HepG2 (cell line): ENCODE data around the gene MSI2. TPM values are rescaled to one million over a fixed set of nuclear protein-coding genes. Genes with fewer than 3 reads are reported as not detected.

Experiments
- ARHGAP35 ChIP-seq: sonication (generic); formaldehyde crosslinking; IDR thresholded peaks from 2 replicates; pipeline ENCODE4 v1.9.0; 2022; ENCODE audit warnings: mild to moderate bottlenecking, inconsistent platforms, moderate library complexity, missing genetic modification reagents, borderline replicate concordance
- ETV5 ChIP-seq: IDR thresholded peaks from 2 replicates; pipeline ENCODE4 v1.6.1; 2018; ENCODE audit warnings: missing biosample characterization, missing genetic modification reagents, inconsistent platforms, borderline replicate concordance
- PCBP2 ChIP-seq: fragments of 200-400 bp; formaldehyde crosslinking; optimal IDR thresholded peaks from 2 replicates; pipeline ENCODE3; 2018; ENCODE audit warnings: low read length, low read depth; ENCODE audit not compliant: poor library complexity, severe bottlenecking
- PITX1 ChIP-seq: sonication (generic); formaldehyde crosslinking; IDR thresholded peaks from 2 replicates; pipeline ENCODE4 v1.5.1; 2020; ENCODE audit warnings: mild to moderate bottlenecking, missing genetic modification reagents
- SMAD9 ChIP-seq: sonication (generic); formaldehyde crosslinking; IDR thresholded peaks from 2 replicates; pipeline ENCODE4 v1.5.1; 2020; ENCODE audit warnings: mild to moderate bottlenecking, missing genetic modification reagents
- SMC3 ChIP-seq: IDR thresholded peaks from 2 replicates; pipeline ENCODE4 v1.6.1; 2011; ENCODE audit warnings: low read length, improper control_type of control experiment
- TCF7 ChIP-seq: sonication (generic); IDR thresholded peaks from 2 replicates; pipeline ENCODE4 v1.6.1; 2016; ENCODE audit warnings: antibody characterized with exemption, low read depth
- ZNF124 ChIP-seq: sonication (generic); formaldehyde crosslinking; IDR thresholded peaks from 2 replicates; pipeline ENCODE4 v1.4.0; 2020; ENCODE audit warnings: missing genetic modification reagents
- ZNF614 ChIP-seq: IDR thresholded peaks from 2 replicates; pipeline ENCODE4 v1.6.1; 2018; ENCODE audit warnings: missing biosample characterization, missing genetic modification reagents, inconsistent platforms, borderline replicate concordance
- ZNF790 ChIP-seq: sonication (generic); formaldehyde crosslinking; IDR thresholded peaks from 2 replicates; pipeline ENCODE4 v1.8.0; 2022; ENCODE audit warnings: missing genetic modification reagents, mild to moderate bottlenecking, borderline replicate concordance
- ZZZ3 ChIP-seq: sonication (generic); formaldehyde crosslinking; IDR thresholded peaks from 2 replicates; pipeline ENCODE4 v1.4.0; 2020; ENCODE audit warnings: missing genetic modification reagents, mild to moderate bottlenecking, borderline replicate concordance
- polyA plus RNA-seq, 8 experiments: library from polyadenylated mRNA; depleted of rRNA in 3 of 8; stranded (reverse) in 7 of 8; unstranded in 1 of 8; fragments of >200 nt; fragmentation: Illumina TruSeq in 4 of 8; extraction: Trizol in 4 of 8; gene quantifications; 2 replicates each; pipeline versions ENCODE4 v1.2.1 to v1.2.3, GENCODE V29; 2011 to 2016; ENCODE audit warnings: low read depth in 4 of 8, missing spikeins in 1 of 8, mixed read lengths in 1 of 8; ENCODE audit not compliant: insufficient read depth in 1 of 8
- total RNA-seq, 5 experiments: library from RNA; depleted of rRNA; stranded (reverse); fragments of >200 nt; fragmentation: Illumina TruSeq; extraction: Trizol; gene quantifications; 2 replicates each; pipeline ENCODE4 v1.2.3, GENCODE V29; 2016; ENCODE audit warnings: low read depth in 1 of 5
- TF ChIP-seq, protein P1 (sequence below): IDR thresholded peaks from 2 replicates; pipeline ENCODE4 v1.6.1; 2012; ENCODE audit warnings: low read length, improper control_type of control experiment
- TF ChIP-seq, protein P2 (sequence below): sonication (generic); formaldehyde crosslinking; IDR thresholded peaks from 2 replicates; pipeline ENCODE4 v1.8.0; 2022; ENCODE audit warnings: low read depth, missing genetic modification reagents
- TF ChIP-seq, protein P3 (sequence below): sonication (generic); formaldehyde crosslinking; IDR thresholded peaks from 2 replicates; pipeline ENCODE4 v1.4.0; 2020; ENCODE audit warnings: mild to moderate bottlenecking, missing genetic modification reagents
- TF ChIP-seq, protein P4 (sequence below): sonication (generic); formaldehyde crosslinking; IDR thresholded peaks from 2 replicates; pipeline ENCODE4 v1.4.0; 2020; ENCODE audit warnings: missing genetic modification reagents
- TF ChIP-seq, protein P5 (sequence below): sonication (generic); formaldehyde crosslinking; IDR thresholded peaks from 2 replicates; pipeline ENCODE4 v1.8.0; 2022; ENCODE audit warnings: mild to moderate bottlenecking, missing genetic modification reagents, moderate library complexity
- TF ChIP-seq, protein P6 (sequence below): sonication (generic); formaldehyde crosslinking; IDR thresholded peaks from 2 replicates; pipeline ENCODE4 v1.4.0; 2020; ENCODE audit warnings: missing genetic modification reagents

The MSI2 gene
- total and polyA plus RNA-seq, 2 of the 13 experiments (the other 11 are each of a cell fraction or from before 2014, with no cell fraction given) = 77.5 to 78.4 TPM

DNA sequence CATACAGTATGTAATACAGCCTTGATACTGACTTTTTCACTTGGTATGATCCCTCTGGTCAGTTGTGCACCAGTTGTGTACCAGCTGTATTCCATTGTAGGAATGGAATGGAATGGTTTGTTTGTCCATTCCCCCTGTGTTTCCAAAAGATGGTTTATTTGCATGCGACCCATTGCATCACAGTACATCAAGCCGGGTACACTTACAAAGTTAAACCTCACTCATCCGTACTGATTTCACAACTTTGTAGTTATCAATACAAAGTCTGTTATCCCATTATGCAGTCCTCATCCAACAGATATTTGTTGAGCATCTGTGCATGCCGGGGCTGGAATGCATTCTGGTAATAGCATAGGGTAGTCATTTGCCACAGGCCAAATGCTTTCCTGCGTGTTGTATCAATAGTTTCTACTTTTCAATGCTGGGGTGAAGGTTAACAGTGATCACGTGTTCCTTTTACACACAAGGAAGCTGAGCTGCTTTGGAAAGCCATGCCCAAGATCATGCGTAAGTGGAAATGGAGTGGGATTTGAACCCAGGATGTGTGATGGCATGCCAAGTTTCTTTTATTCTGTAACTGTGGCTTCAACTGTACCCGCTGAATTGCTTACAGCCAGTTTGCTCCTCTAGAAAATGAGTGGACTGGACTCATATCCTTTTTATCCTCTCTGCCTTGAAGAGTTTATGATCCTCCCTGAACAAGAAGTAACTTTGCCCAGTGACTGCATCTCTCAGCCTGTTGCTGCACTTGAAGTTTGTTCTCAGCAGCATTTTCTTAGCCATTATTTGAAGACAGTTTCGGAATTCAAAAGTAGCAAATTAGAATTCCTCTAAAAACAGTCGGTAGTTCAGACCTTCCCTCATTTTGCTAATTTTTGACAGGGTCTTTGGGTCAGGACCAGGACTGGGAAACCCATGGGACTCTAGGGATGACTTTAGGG is 260.2 kb downstream of the MSI2 start (continued):
- TF ChIP-seq, protein P1, sequence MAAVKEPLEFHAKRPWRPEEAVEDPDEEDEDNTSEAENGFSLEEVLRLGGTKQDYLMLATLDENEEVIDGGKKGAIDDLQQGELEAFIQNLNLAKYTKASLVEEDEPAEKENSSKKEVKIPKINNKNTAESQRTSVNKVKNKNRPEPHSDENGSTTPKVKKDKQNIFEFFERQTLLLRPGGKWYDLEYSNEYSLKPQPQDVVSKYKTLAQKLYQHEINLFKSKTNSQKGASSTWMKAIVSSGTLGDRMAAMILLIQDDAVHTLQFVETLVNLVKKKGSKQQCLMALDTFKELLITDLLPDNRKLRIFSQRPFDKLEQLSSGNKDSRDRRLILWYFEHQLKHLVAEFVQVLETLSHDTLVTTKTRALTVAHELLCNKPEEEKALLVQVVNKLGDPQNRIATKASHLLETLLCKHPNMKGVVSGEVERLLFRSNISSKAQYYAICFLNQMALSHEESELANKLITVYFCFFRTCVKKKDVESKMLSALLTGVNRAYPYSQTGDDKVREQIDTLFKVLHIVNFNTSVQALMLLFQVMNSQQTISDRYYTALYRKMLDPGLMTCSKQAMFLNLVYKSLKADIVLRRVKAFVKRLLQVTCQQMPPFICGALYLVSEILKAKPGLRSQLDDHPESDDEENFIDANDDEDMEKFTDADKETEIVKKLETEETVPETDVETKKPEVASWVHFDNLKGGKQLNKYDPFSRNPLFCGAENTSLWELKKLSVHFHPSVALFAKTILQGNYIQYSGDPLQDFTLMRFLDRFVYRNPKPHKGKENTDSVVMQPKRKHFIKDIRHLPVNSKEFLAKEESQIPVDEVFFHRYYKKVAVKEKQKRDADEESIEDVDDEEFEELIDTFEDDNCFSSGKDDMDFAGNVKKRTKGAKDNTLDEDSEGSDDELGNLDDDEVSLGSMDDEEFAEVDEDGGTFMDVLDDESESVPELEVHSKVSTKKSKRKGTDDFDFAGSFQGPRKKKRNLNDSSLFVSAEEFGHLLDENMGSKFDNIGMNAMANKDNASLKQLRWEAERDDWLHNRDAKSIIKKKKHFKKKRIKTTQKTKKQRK = no peak
- no peak for TF ChIP-seq SMAD9
- peak; percentile 72; the same call in 1 of the 2 replicates for TF ChIP-seq PITX1 (CRISPR knock-in tag)
- TF ChIP-seq, protein P2, sequence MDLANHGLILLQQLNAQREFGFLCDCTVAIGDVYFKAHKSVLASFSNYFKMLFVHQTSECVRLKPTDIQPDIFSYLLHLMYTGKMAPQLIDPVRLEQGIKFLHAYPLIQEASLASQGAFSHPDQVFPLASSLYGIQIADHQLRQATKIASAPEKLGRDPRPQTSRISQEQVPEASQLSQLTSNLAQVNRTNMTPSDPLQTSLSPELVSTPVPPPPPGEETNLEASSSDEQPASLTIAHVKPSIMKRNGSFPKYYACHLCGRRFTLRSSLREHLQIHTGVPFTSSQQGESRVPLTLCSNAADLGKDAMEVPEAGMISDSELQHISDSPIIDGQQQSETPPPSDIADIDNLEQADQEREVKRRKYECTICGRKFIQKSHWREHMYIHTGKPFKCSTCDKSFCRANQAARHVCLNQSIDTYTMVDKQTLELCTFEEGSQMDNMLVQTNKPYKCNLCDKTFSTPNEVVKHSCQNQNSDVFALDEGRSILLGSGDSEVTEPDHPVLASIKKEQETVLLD (CRISPR knock-in tag) = no peak
- TF ChIP-seq TCF7 = peak; percentile 80
- TF ChIP-seq ZNF790 (CRISPR knock-in tag) = no peak
- TF ChIP-seq, protein P3, sequence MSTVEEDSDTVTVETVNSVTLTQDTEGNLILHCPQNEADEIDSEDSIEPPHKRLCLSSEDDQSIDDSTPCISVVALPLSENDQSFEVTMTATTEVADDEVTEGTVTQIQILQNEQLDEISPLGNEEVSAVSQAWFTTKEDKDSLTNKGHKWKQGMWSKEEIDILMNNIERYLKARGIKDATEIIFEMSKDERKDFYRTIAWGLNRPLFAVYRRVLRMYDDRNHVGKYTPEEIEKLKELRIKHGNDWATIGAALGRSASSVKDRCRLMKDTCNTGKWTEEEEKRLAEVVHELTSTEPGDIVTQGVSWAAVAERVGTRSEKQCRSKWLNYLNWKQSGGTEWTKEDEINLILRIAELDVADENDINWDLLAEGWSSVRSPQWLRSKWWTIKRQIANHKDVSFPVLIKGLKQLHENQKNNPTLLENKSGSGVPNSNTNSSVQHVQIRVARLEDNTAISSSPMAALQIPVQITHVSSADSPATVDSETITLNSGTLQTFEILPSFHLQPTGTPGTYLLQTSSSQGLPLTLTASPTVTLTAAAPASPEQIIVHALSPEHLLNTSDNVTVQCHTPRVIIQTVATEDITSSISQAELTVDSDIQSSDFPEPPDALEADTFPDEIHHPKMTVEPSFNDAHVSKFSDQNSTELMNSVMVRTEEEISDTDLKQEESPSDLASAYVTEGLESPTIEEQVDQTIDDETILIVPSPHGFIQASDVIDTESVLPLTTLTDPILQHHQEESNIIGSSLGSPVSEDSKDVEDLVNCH = no peak; the same call in 1 of the 2 replicates
- TF ChIP-seq ZNF614 (CRISPR knock-in tag) = peak; percentile 89
- TF ChIP-seq ZZZ3 (CRISPR knock-in tag) = 0 out of 2 replicates have a peak, but pooled peaks have one; percentile 38
- TF ChIP-seq PCBP2 = no peak
- TF ChIP-seq, protein P4, sequence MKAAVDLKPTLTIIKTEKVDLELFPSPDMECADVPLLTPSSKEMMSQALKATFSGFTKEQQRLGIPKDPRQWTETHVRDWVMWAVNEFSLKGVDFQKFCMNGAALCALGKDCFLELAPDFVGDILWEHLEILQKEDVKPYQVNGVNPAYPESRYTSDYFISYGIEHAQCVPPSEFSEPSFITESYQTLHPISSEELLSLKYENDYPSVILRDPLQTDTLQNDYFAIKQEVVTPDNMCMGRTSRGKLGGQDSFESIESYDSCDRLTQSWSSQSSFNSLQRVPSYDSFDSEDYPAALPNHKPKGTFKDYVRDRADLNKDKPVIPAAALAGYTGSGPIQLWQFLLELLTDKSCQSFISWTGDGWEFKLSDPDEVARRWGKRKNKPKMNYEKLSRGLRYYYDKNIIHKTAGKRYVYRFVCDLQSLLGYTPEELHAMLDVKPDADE (CRISPR knock-in tag) = no peak
- peak; percentile 82 for TF ChIP-seq SMC3
- peak; percentile 65; the same call in 1 of the 2 replicates for TF ChIP-seq ZNF124 (CRISPR knock-in tag)
- TF ChIP-seq ETV5 (CRISPR knock-in tag) = peak; percentile 43; the same call in 1 of the 2 replicates
- TF ChIP-seq, protein P5, sequence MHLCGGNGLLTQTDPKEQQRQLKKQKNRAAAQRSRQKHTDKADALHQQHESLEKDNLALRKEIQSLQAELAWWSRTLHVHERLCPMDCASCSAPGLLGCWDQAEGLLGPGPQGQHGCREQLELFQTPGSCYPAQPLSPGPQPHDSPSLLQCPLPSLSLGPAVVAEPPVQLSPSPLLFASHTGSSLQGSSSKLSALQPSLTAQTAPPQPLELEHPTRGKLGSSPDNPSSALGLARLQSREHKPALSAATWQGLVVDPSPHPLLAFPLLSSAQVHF = 0 out of 2 replicates have a peak, but pooled peaks have one; percentile 25
- TF ChIP-seq, protein P6, sequence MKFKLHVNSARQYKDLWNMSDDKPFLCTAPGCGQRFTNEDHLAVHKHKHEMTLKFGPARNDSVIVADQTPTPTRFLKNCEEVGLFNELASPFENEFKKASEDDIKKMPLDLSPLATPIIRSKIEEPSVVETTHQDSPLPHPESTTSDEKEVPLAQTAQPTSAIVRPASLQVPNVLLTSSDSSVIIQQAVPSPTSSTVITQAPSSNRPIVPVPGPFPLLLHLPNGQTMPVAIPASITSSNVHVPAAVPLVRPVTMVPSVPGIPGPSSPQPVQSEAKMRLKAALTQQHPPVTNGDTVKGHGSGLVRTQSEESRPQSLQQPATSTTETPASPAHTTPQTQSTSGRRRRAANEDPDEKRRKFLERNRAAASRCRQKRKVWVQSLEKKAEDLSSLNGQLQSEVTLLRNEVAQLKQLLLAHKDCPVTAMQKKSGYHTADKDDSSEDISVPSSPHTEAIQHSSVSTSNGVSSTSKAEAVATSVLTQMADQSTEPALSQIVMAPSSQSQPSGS = peak; percentile 87
- TF ChIP-seq ARHGAP35 (CRISPR knock-in tag) = no peak
